Ovary (tissue), 3 donors: Measurements from ENCODE around the gene TRIM41.
"Not testable (repeated sequence)": the region's sequence is repeated elsewhere in the genome, so short reads cannot be mapped to it uniquely, and the experiment has no call there.

ENCODE experiments used
- POLR2A ChIP-seq: fragments of 450-650 bp; IDR thresholded peaks from one replicate; pipeline ENCODE4 v1.6.1; 2017; ENCODE audit warnings: antibody characterized with exemption, mild to moderate bottlenecking, moderate library complexity
- TF ChIP-seq, protein P1 (sequence below), 3 donors: fragments of 450-650 bp in 2 of 3; fragments of 200-600 bp in 1 of 3; IDR thresholded peaks; one replicate each; pipeline versions ENCODE4 v1.5.1 to v1.8.0; 2016 to 2022; ENCODE audit warnings: antibody characterized with exemption in 3 of 3, mild to moderate bottlenecking in 1 of 3
- donor health status: DM: no; HTN: no; CAD: no.

DNA sequence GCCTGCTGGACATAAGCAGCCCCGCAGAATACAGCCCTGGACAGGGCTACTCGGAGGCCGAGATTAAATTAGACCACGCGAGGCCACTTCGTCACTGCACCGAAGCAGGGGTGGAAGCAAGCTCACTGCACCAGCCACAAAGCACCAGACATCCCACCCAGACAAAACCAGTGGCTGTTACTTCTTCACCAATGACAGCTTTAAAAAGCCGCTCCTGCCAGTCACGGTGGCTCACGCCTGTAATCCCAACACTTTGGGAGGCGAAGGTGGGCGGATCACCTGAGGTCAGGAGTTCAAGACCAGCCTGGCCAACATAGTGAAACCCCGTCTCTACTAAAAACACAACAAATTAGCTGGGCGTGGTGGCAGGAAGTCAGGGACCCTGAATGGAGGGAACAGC is 45.5 kb upstream of the TRIM41 start:
- TF ChIP-seq, protein P1, sequence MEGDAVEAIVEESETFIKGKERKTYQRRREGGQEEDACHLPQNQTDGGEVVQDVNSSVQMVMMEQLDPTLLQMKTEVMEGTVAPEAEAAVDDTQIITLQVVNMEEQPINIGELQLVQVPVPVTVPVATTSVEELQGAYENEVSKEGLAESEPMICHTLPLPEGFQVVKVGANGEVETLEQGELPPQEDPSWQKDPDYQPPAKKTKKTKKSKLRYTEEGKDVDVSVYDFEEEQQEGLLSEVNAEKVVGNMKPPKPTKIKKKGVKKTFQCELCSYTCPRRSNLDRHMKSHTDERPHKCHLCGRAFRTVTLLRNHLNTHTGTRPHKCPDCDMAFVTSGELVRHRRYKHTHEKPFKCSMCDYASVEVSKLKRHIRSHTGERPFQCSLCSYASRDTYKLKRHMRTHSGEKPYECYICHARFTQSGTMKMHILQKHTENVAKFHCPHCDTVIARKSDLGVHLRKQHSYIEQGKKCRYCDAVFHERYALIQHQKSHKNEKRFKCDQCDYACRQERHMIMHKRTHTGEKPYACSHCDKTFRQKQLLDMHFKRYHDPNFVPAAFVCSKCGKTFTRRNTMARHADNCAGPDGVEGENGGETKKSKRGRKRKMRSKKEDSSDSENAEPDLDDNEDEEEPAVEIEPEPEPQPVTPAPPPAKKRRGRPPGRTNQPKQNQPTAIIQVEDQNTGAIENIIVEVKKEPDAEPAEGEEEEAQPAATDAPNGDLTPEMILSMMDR (IDR thresholded peaks at IDR 0.05) = not testable (repeated sequence)
- not testable (repeated sequence) for TF ChIP-seq POLR2A
